Trophoblast cell (in vitro differentiated cells and primary cell): ENCODE measurements around the gene GDF7.

ENCODE experiments used
- DNase-seq, 2 donors: peaks; one replicate each; pipeline ENCODE4 v3.0.0-alpha.2; 2016
- H2AFZ ChIP-seq: 2 replicates; pipeline ENCODE4 v1.6.1; 2013; ENCODE audit warnings: low read length, moderate library complexity, mild to moderate bottlenecking; ENCODE audit not compliant: insufficient read depth, poor library complexity
- H2AK5ac ChIP-seq: 2 replicates; pipeline ENCODE4 v1.6.1; 2013; ENCODE audit warnings: mild to moderate bottlenecking, low read length
- H2BK120ac ChIP-seq: 2 replicates; pipeline ENCODE4 v1.6.1; 2013; ENCODE audit warnings: low read length, mild to moderate bottlenecking, moderate library complexity; ENCODE audit not compliant: insufficient read depth, poor library complexity
- H2BK12ac ChIP-seq: 2 replicates; pipeline ENCODE4 v1.6.1; 2013; ENCODE audit warnings: mild to moderate bottlenecking, low read length, moderate library complexity
- H2BK5ac ChIP-seq: 2 replicates; pipeline ENCODE4 v1.6.1; 2013; ENCODE audit warnings: low read length, low read depth, moderate library complexity, mild to moderate bottlenecking; ENCODE audit not compliant: poor library complexity
- H3K14ac ChIP-seq: 2 replicates; pipeline ENCODE4 v1.6.1; 2013; ENCODE audit warnings: mild to moderate bottlenecking, low read length
- H3K18ac ChIP-seq: 2 replicates; pipeline ENCODE4 v1.6.1; 2013; ENCODE audit warnings: mild to moderate bottlenecking, low read length
- H3K23ac ChIP-seq: 2 replicates; pipeline ENCODE4 v1.6.1; 2013; ENCODE audit warnings: low read length
- H3K27ac ChIP-seq: 2 replicates; pipeline ENCODE4 v1.5.1; 2013; ENCODE audit warnings: low read depth, mild to moderate bottlenecking, inconsistent platforms, low read length, moderate library complexity
- H3K27me3 ChIP-seq: 2 replicates; pipeline ENCODE4 v1.6.1; 2013; ENCODE audit warnings: inconsistent platforms, mild to moderate bottlenecking, low read length, moderate library complexity; ENCODE audit not compliant: insufficient read depth
- H3K36me3 ChIP-seq, 2 experiments: 1 replicate in 1 of 2; 2 replicates in 1 of 2; pipeline ENCODE4 v1.6.1; 2013; ENCODE audit warnings: low read length in 2 of 2, mild to moderate bottlenecking in 2 of 2, moderate library complexity in 1 of 2; ENCODE audit not compliant: insufficient read depth in 2 of 2, control insufficient read depth in 1 of 2
- H3K4ac ChIP-seq: 2 replicates; pipeline ENCODE4 v1.6.1; 2013; ENCODE audit warnings: low read depth, mild to moderate bottlenecking, low read length, moderate library complexity
- H3K4me1 ChIP-seq, 2 experiments: 1 replicate in 1 of 2; 2 replicates in 1 of 2; pipeline ENCODE4 v1.6.1; 2013; ENCODE audit warnings: low read length in 2 of 2, mild to moderate bottlenecking in 2 of 2, moderate library complexity in 1 of 2; ENCODE audit not compliant: insufficient read depth in 2 of 2, control insufficient read depth in 1 of 2
- H3K4me2 ChIP-seq: 2 replicates; pipeline ENCODE4 v1.6.1; 2013; ENCODE audit warnings: inconsistent platforms, mild to moderate bottlenecking, low read length, moderate library complexity
- H3K4me3 ChIP-seq: 2 replicates; pipeline ENCODE4 v1.5.1; 2013; ENCODE audit warnings: mild to moderate bottlenecking, low read depth, low read length, inconsistent platforms
- H3K79me1 ChIP-seq: one replicate; pipeline ENCODE4 v1.6.1; 2013; ENCODE audit warnings: low read length
- H3K79me2 ChIP-seq: 2 replicates; pipeline ENCODE4 v1.6.1; 2013; ENCODE audit warnings: low read length, mild to moderate bottlenecking; ENCODE audit not compliant: control insufficient read depth, insufficient read depth, poor library complexity
- H3K9ac ChIP-seq: 2 replicates; pipeline ENCODE4 v1.6.1; 2013; ENCODE audit warnings: mild to moderate bottlenecking, low read length
- H3K9me3 ChIP-seq: 2 replicates; pipeline ENCODE4 v1.6.1; 2013; ENCODE audit warnings: low read depth, mild to moderate bottlenecking, control low read depth, inconsistent platforms, low read length; ENCODE audit not compliant: insufficient read depth
- H4K12ac ChIP-seq: 2 replicates; pipeline ENCODE4 v1.6.1; 2013; ENCODE audit warnings: low read depth, mild to moderate bottlenecking, low read length, moderate library complexity
- H4K8ac ChIP-seq: 2 replicates; pipeline ENCODE4 v1.6.1; 2013; ENCODE audit warnings: low read depth, mild to moderate bottlenecking, low read length, moderate library complexity
- H4K91ac ChIP-seq: one replicate; pipeline ENCODE4 v1.6.1; 2013; ENCODE audit warnings: low read depth, mild to moderate bottlenecking, low read length, moderate library complexity
- WGBS: extraction: QIAGEN DNeasy Blood & Tissue Kit; methylation state at CpG from one replicate; pipeline ENCODE4 v1.1.7; 2013; ENCODE audit warnings: missing lambda C conversion rate; ENCODE audit not compliant: insufficient read length, insufficient coverage; ENCODE audit errors: extremely low coverage; 5-methylcytosine and 5-hydroxymethylcytosine counted together

GDF7 gene

GRCh38 chr2:20665243-20666004 lies 1.5 kb upstream of the GDF7 start:
- no peak for DNase-seq
- H3K14ac ChIP-seq: no peak overlapping the region

GRCh38 chr2:20666005-20666303 lies 990 bp upstream of the GDF7 start:
- WGBS: no CpG with 5 or more reads among the region's 34 CpGs
- H4K91ac ChIP-seq: no peak overlapping the region
- H3K18ac ChIP-seq: no peak overlapping the region
- peak overlapping the region; percentile 63 for H3K4me2 ChIP-seq
- H3K14ac ChIP-seq: no peak overlapping the region
- H2BK12ac ChIP-seq: no peak overlapping the region
- no peak overlapping the region for H4K12ac ChIP-seq
- no peak overlapping the region for H3K23ac ChIP-seq
- H3K4ac ChIP-seq: no peak overlapping the region
- no peak overlapping the region for H2BK120ac ChIP-seq
- H2BK5ac ChIP-seq: no peak overlapping the region
- H3K36me3 ChIP-seq: no peaks in the 10 kb centered on the region
- peaks cover 81% of the 10 kb centered on the region for H3K27me3 ChIP-seq
- H3K4me3 ChIP-seq: peak overlapping the region; percentile 55
- H3K27ac ChIP-seq: no peak overlapping the region
- no peak overlapping the region for H3K9ac ChIP-seq
- H2AFZ ChIP-seq: no peak overlapping the region
- peaks cover 11% of the 10 kb centered on the region for H3K9me3 ChIP-seq
- no peaks in the 10 kb centered on the region for H3K79me1 ChIP-seq
- no peak overlapping the region for H2AK5ac ChIP-seq
- DNase-seq: no peak
- H3K79me2 ChIP-seq: no peaks in the 10 kb centered on the region
- peaks cover 10 to 18% of the 10 kb centered on the region in 2 experiments for H3K4me1 ChIP-seq
- H4K8ac ChIP-seq: no peak overlapping the region

More at GRCh38 chr2:20665243-20666004, 1.5 kb upstream of the GDF7 start:
- H3K23ac ChIP-seq: no peak overlapping the region
- H3K4me1 ChIP-seq: peaks cover 7 to 14% of the 10 kb centered on the region in 2 experiments
- no peaks in the 10 kb centered on the region for H3K36me3 ChIP-seq
- H4K12ac ChIP-seq: no peak overlapping the region
- WGBS: no CpG with 5 or more reads among the region's 49 CpGs
- peaks cover 75% of the 10 kb centered on the region for H3K27me3 ChIP-seq
- H3K9ac ChIP-seq: no peak overlapping the region
- peak overlapping the region; percentile 63 for H3K4me2 ChIP-seq
- H3K4me3 ChIP-seq: peak overlapping the region; percentile 55
- no peak overlapping the region for H3K27ac ChIP-seq
- H2AK5ac ChIP-seq: no peak overlapping the region
- H2BK120ac ChIP-seq: no peak overlapping the region
- H3K79me1 ChIP-seq: no peaks in the 10 kb centered on the region
- H3K79me2 ChIP-seq: no peaks in the 10 kb centered on the region
- H4K8ac ChIP-seq: no peak overlapping the region
- H2BK5ac ChIP-seq: no peak overlapping the region
- H4K91ac ChIP-seq: no peak overlapping the region
- H2BK12ac ChIP-seq: no peak overlapping the region
- H2AFZ ChIP-seq: no peak overlapping the region
- no peak overlapping the region for H3K4ac ChIP-seq
- no peak overlapping the region for H3K18ac ChIP-seq
- H3K9me3 ChIP-seq: peaks cover 8% of the 10 kb centered on the region

- Histone ChIP-seq H3K9me3 (peaks cover 15% of the 10 kb centered on the region), H3K79me1 (no peaks in the 10 kb centered on the region), H3K4ac (no peak overlapping the region), H3K14ac (no peak overlapping the region), H3K9ac (no peak overlapping the region), H3K79me2 (no peaks in the 10 kb centered on the region), H2BK5ac (no peak overlapping the region), H3K27ac (no peak overlapping the region), H2AK5ac (no peak overlapping the region), H3K27me3 (peaks cover 85% of the 10 kb centered on the region), H2BK12ac (no peak overlapping the region), H3K4me3 (peak overlapping the region; percentile 62), H3K4me1 (peaks cover 10 to 20% of the 10 kb centered on the region in 2 experiments), H3K4me2 (peak overlapping the region; percentile 69), H2BK120ac (no peak overlapping the region), H3K36me3 (no peaks in the 10 kb centered on the region), H3K23ac (no peak overlapping the region), H4K12ac (no peak overlapping the region), H3K18ac (no peak overlapping the region), H4K91ac (no peak overlapping the region), H2AFZ (no peak overlapping the region), H4K8ac (no peak overlapping the region)
- DNase-seq: peak in 1 of 2 donors; percentile 21
- no CpG with 5 or more reads among the region's 62 CpGs for WGBS
These were observed 197 bp downstream of the GDF7 start for GRCh38 chr2:20667151-20667530.

GRCh38 chr2:20667531-20668401 lies 822 bp downstream of the GDF7 start:
- H3K4ac ChIP-seq: no peak overlapping the region
- H3K9ac ChIP-seq: no peak overlapping the region
- H4K8ac ChIP-seq: no peak overlapping the region
- peak overlapping the region; percentile 69 for H3K4me2 ChIP-seq
- no peak overlapping the region for H2AFZ ChIP-seq
- no peak overlapping the region for H3K23ac ChIP-seq
- H3K79me2 ChIP-seq: no peaks in the 10 kb centered on the region
- no peak overlapping the region for H2BK120ac ChIP-seq
- no peak overlapping the region for H2BK5ac ChIP-seq
- no peak overlapping the region for H3K27ac ChIP-seq
- WGBS: no CpG with 5 or more reads among the region's 39 CpGs
- no peaks in the 10 kb centered on the region for H3K79me1 ChIP-seq
- H2AK5ac ChIP-seq: no peak overlapping the region
- no peak overlapping the region for H2BK12ac ChIP-seq
- peaks cover 15% of the 10 kb centered on the region for H3K9me3 ChIP-seq
- DNase-seq: no peak
- no peak overlapping the region for H3K14ac ChIP-seq
- H3K4me1 ChIP-seq: peaks cover 10 to 22% of the 10 kb centered on the region in 2 experiments
- no peak overlapping the region for H4K91ac ChIP-seq
- H3K27me3 ChIP-seq: peaks cover 89% of the 10 kb centered on the region
- no peaks in the 10 kb centered on the region for H3K36me3 ChIP-seq
- no peak overlapping the region for H4K12ac ChIP-seq
- no peak overlapping the region for H3K18ac ChIP-seq
- peak overlapping the region; percentile 62 for H3K4me3 ChIP-seq
